COLO829 (cell line): Measurements from ENCODE around the gene MYO3B.

Source experiments
- DNase-seq: peaks from one replicate; pipeline ENCODE4 v3.0.0; 2012; ENCODE audit warnings: low spot score

The MYO3B gene

DNA sequence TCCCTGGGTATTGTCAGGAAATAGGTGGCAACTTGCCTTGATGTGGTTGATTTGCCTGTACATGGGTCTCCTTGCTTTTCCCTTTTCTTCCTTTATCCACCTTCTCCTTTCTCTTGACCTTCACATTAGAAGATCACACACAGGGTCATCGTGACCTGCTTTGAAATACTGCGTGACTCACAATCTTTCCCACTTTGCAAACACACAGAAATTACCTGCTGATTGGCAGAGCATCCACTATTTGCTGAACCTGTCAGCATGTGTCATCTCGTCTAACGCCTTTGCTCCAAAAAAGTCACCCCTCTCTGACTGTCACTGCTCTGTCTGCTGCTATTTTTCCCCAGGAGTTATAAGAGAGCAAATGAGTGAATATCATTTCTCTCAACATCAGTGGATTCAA is 60.8 kb downstream of the MYO3B start:
- DNase-seq = no peak

DNA sequence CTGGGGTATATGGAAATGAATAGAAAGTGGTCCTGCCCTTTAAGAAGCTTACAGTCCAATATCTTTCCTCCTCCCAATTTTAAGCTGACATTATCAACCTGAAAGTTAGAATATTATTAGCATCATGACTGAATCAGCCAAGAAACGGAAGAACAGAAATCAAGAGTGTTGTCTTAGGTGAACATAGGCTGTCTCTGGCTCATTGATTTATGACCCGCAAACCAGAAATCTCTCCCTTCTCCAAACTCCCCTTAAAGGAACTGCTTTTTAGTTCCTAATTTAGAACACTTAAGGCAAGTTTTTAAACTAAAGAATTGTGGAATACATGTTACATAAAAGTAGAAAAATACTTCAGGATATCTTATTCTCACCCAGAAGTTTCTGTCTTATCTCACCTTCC is 62.7 kb downstream of the MYO3B start:
- no peak for DNase-seq

DNA sequence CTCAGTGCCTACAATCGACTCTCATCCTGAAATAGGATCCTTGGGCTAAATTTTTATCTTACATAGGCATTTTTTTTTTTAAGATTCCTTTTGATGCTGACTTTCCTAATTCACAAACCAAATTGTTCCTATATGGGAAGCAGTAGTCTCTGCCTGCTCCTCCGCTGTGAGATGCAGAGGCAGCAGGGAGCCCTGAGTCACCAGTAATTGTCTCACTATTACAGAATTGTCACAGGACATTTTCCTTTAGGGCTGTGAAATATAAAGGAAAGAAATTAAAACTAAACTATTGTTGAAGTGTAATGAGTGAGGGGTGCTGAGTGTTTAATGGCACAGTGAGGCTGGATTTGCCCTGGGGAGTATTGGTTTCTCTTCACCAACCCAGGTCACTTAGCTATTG is 63.8 kb downstream of the MYO3B start:
- no peak for DNase-seq

DNA sequence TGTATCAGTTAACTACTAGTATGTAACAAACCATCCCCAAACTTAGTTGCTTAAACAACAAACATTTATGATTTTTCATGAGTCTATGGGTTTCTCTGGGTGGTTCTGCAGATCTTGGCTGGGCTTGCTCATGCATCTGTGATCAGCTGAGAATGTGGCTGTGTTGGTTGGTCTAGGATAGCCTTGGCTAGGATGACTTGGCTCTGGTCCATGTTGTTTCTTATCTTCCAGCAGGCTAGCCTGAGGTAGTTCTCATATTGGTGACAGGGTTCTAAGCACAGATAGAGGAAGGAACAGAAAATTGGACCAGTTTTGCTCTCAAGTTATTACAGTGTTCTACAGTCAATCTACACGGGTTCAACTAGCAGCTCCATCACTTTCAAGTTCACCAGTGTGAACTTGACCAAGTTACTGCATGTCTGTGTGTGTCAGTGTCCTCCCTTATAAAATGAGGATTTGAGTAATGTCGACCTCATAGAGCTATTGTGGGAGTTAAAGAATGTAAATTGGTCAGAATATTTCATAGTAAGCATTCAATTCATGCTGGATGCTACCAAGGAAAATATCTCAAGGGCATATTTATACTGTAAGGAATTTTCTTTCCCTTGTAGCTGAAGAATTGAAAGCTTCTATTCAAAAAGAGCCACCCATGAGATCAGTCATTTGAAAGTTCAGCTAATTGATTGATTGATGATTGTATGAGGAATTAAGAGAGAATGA is 65.3 kb downstream of the MYO3B start:
- peak; percentile 62 for DNase-seq

DNA sequence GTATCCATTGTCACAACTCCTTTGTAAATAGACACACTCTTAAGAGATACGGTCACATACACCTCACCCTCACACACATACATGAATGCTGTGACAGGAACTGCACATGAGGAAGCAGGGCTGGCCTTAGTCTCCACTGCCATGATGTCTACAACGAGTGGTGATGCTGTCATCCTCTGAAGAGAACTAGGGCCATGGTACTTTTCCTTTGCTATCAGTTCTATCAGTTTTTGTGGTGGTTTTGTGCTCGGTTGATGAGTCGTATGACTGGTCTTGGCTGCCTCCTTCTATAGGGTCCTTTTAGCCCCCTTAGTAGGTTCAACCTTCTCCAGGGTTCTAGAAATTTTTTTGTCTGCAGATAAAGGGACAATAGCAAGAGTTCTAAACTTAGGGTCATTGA is 66.0 kb downstream of the MYO3B start:
- no peak for DNase-seq

DNA sequence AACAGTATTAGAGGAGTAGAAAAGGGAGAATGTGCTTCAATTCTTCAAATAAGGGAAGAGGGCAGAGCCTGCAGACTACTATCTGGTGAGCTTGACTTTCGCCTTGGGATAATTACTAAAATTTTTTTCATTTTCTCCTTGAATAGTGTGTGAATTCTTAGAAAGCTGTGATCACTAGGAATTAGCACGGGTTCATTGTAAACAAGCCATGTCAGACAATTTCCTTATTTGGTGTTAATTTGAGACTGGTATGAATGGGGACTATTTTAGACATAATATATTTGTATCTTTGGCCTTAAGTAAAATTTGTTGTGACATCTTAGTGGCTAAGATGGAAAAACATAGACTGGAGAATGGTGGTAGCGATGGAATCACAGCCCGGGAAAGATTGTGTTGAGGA is 66.6 kb downstream of the MYO3B start:
- DNase-seq = no peak

DNA sequence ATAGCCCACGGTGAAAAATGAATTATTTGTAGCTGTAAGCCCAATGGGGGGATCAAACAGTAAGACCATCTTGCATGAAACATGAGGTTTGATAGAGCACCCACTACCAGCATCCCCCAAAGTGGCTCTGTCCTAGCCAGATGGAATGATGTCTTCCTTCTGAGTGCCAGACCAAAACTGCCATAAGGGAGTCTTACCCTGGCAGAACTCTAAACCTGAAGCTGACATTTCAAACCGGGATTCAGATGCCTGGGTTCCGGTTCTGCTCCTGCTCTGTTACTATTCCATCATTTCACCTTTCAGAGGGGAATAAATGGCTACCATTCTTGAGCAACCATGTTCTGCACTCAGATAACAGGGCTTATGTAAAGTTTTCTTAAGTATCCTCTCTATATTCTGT is 67.4 kb downstream of the MYO3B start:
- DNase-seq = no peak

DNA sequence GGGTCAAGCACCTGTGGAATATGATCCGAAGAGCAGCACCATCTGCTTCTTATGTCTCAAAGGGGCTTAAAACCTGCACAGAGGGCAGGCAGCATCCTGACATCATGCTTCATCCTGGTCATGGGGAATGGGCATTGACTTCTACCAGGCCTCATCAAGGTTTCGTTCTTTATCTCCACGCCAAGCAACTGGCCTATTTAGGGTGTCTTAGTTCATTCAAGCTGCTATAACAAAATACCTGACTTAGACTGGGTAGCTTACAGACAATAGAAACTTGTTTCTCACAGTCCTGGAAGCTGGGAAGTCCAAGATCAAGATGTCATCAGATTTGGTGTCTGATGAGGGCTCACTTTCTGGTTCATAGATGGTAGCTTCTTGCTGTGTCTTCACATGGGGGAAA is 69.4 kb downstream of the MYO3B start:
- DNase-seq = no peak

DNA sequence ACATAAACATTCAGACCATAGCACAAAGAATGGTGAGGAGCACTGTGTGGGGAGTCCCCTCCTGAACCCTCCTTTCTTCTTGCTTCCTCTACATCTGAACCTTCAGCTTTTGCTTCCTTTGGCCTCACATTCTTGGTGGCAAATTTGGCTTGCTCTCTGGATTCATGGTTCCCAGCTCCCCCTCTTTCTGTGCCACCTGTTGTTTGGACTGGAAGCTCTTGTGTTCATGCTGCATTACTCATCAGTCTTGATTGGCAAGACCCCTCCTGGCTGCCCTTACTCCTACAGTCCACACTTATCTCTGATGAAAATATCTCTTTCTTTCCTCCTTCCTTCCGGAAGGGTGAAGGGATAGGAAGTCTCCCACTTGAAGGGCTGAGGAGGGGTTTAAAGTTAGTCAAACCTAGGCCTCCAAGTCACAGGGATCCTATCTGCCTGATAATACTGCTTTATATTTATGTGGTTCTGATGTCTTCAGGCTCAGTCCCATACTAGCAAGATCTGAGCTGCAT is 70.0 kb downstream of the MYO3B start:
- no peak for DNase-seq

DNA sequence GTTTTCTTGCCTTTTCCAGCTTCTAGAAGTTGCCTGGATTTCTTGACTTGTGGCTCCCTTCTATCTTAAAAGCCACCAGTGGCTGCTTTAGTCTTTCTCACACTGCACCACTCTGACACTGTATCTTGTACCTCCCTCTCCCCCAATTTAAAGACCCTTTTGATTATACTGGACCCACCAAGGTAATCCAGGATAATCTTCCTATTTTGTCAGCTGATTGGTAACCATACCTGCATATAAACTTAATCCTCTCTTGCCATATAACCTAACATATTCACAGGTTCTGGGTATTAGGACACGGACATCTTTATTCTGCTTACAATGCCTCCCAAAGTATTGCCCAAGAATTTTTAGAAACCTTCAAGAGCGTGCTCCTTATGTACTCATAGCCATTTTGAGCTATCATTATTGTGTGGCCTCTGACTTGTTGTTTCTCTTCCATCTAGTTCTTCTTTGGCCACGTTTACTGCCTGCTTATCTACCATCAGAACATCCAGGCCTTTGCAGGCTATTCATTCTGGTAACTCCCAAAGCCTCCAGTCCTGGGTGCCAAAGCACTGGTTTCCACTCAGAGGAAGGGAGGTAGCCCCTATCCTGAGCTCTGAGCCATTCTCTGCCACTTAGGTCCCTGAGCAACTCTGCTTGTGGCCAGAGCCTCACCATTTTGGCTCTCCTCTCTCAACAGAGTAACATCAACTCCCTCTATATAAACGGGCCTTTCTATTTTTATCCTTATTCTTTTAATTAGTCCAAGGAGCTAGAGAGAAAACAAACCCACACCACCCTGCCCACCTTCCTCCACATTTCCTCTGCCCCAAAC is 70.8 kb downstream of the MYO3B start:
- no peak for DNase-seq

DNA sequence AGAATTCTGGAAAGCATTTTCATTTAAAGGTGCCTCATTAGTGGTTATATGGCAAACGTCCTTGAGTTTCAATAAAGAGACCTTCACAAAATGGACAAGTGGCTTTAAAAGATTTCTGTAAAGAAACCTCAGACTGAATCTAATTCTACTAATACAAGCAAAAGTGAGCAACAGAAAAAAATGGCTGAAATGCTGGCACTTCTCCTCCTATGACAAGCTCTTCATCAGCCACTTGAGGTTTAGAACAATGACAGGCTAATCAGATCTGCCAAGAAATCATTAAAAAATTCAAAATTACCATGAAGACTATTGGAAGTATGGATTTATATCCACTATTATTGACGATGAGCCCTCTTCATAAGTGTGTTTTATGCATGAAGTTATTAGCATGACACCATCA is 71.8 kb downstream of the MYO3B start:
- DNase-seq = no peak

DNA sequence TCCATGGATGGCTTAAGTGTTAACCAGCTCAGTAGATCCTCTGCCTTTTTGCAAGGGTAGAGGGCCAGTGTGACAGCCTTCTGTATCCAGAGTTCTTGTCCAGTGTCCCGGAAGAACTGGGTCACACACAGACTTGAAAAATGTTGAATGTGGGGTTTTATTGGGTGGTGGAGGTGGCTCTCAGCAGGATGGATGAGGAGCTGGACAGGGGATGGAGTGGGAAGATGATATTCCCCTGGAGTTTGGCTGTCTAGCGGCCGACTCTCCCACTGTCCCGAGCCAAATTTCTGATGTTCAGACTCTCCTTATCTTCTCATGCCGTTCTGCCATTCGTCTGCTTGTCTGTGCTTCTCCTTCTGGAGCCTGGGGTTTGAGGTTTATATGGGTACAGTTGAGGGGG is 72.6 kb downstream of the MYO3B start:
- DNase-seq = no peak

DNA sequence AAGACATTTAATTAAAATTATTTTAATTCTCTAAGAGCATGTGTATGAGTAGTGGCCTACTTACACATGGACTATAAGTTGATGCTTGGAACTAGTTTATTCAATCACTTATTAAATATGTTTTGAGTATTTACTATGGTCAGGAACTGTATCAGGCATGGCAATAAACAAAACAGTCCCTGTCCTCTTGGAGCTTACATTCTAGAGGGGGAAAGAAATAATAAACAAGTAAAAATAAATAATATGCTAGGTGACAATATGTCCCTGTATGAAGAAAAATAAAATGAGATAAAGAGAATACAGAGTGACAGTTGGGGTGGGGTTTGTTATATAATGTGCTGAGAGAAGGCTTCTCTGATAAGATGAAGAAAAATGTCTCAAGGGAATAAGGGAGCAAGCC is 74.5 kb downstream of the MYO3B start:
- DNase-seq = no peak

DNA sequence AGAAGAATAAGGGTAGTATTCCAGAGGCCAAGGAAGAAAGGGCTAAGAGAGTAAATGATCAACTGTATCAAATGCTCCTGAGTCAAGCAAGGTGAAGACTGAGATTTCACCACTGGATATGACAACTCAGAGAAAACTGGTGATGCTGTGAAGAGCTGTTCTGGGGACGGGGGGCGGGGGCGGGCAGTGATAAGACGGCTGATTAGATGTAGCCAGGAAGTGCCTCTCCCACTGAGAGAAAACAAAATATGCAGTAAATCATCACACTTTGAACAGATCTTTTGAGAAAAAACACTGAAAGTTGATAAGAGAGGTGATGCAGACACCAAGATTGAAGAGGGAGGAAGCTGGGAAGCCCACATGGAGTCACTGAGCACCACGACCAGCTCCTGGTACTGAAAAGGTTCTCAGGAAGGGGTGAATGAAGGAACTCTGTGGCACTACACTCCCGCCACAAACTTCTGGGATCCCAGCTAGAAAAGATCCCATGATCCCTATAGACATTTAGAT is 75.8 kb downstream of the MYO3B start:
- DNase-seq = no peak

DNA sequence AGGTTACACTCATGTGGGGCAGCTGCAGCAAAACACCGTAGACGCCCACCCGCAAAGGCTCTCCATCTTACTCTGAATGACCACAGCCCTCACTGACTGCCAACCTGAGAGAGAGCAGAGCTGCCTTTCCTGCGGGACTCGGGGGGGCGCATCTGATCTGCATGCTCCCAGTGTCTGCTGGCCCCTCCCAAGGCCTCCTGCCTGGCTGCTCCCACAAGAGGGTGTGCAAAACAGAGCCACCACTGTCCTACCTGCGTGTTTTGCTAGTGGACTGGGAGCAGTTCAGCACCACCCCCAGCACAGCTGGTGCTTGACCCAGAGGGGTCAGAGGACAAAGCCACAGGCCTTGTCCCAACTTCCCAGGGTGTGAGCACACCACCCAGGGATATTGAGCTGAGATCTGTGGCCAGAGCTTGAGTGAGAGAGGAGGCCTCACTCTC is 76.4 kb downstream of the MYO3B start:
- no peak for DNase-seq

DNA sequence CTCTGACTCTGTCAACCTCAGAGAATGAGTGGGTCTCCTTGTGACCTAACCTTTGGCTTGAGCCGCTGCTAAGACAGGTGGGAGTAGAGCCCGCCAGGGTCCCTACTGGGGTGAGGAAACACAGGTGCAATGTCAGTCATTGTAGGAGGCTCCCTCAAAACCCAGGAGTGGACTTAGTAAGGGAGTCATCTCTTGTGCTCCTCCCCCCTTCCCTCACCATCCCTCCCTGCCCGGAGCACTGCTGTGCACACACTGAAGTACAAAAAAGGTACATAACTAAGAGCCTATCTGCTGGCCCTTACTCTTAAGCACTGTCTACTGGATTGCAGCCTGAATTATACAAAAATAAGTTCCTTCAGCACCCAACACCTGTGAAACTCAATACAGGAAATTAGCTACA is 77.2 kb downstream of the MYO3B start:
- no peak for DNase-seq

DNA sequence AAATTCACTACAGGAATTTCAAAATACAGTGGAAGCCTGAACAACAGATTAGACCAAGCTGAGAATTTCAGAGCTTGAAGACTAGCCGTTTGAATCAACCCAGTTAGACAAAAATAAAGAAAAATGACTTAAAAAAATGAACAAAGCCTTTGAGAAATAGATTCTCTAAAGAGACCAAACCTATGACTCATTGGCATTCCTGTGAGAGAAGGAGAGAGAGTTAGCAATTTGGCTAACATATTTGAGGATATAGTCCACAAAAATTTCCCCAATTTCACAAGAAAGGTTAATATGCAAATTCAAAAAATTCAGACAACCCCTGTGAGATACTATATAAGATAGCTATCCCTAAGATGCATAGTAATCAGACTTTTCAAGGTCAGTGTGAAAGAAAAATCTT is 78.0 kb downstream of the MYO3B start:
- DNase-seq = no peak

DNA sequence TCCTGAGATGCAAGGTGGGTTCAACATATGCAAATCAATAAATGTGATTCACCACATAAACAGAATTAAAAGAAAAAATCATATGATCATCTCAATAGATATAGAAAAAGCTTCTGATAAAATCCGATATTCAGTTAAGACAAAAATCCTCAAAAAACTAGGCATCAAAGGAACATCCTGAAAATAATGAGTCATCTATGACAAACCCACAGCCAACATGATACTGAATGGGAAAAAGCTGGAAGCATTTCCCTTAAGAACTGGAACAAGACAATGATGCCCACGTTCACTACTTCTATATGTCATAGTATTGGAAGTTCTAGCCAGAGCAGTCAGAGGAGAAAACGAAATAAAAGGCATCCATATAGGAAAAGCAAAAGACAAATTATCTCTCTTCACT is 80.4 kb downstream of the MYO3B start:
- DNase-seq = no peak

DNA sequence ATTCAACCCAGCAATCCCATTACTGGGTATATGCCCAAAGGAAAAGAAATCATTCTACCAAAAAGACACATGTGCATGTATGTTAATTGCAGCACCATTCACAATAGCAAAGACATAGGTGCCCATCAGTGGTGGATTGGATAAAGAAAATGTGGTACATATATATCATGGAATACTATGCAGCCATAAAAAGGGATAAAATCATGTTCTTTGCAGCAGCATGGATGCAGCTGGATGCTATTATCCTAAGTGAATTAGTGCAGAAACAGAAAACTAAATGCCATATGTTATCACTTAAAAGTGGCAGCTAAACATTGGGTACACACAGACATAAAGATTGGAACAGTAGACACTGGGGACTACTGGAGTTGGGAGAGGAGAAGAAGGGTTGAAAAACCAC is 82.2 kb downstream of the MYO3B start:
- no peak for DNase-seq

DNA sequence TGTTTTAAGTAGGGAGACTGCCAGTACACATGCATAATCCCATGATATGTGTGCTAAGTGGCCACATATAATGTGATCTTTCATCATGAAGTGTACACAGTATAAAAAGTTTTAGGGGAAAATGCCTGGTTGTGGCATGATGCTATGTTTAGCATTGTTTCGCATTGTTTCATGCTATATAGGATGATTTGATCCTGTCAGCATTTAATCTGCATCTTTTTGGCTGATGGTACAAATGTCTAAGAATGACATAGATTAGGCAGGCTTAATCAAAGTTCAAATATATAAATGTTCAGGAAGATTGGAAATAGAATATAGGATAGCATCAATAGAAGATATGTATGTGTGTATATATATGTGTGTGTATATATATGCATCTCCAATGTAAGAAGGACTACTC is 83.6 kb downstream of the MYO3B start:
- no peak for DNase-seq

DNA sequence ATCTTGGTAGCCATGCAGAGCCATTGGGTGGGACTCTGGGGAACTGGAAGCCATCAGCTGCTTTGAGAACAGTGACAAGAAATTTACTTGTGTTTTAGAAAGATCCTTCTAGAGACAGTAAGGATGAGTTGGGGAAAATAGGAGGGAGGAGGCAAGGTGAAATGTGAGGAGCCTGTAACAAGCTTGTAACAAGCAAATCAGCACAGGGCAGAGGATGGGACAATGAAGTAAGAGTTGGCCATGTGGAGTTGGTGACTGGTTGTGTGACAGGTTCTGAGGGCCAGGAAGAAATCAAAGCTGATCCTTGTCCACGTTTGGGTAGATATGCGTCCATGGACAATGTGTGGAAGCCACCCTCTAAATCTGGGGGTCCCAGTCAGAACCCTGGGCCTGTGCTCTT is 84.4 kb downstream of the MYO3B start:
- DNase-seq = no peak

DNA sequence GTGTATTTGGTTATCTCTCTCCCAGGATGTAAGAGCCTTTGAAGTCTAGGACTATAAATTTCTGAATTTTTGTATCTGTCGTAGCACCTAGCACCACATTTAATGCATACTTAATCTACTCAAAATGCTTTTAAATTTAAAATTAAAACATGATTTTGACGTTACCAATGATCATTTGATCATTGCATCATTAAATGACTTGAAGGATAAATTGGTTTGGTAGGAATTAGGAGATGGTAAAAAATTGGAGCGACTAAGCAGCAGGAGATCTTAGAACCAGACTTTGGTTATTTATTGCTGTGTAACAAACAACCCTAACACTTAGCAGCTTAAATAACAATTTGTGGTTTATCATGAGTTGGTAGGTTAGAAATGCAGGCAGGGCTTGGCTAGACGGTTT is 84.9 kb downstream of the MYO3B start:
- DNase-seq = no peak
